IPS-18a (cell line): ENCODE data around the gene CBFA2T2.
"Not testable (repeated sequence)": the region's sequence is repeated elsewhere in the genome, so short reads cannot be mapped to it uniquely, and the experiment has no call there.

Source experiments
- H3K27ac ChIP-seq: one replicate; pipeline ENCODE4 v1.5.1; 2013; ENCODE audit warnings: low read length
- H3K27me3 ChIP-seq: one replicate; pipeline ENCODE4 v1.6.1; 2013; ENCODE audit warnings: mild to moderate bottlenecking, low read length; ENCODE audit not compliant: control insufficient read depth, insufficient read depth
- H3K36me3 ChIP-seq: one replicate; pipeline ENCODE4 v1.6.1; 2013; ENCODE audit warnings: low read depth, low read length; ENCODE audit not compliant: control insufficient read depth
- H3K4me1 ChIP-seq: one replicate; pipeline ENCODE4 v1.6.1; 2013; ENCODE audit warnings: low read depth, low read length; ENCODE audit not compliant: control insufficient read depth
- H3K4me3 ChIP-seq: one replicate; pipeline ENCODE4 v1.5.1; 2013; ENCODE audit warnings: low read length
- H3K9ac ChIP-seq: one replicate; pipeline ENCODE4 v1.6.1; 2013; ENCODE audit warnings: mild to moderate bottlenecking, low read length, moderate library complexity
- H3K9me3 ChIP-seq: one replicate; pipeline ENCODE4 v1.6.1; 2013; ENCODE audit warnings: low read depth, low read length; ENCODE audit not compliant: control insufficient read depth

The CBFA2T2 gene

GRCh38 chr20:33693741-33694638 lies 204.1 kb downstream of the CBFA2T2 start:
- no peak overlapping the region for H3K9ac ChIP-seq
- no peaks in the 10 kb centered on the region for H3K36me3 ChIP-seq
- peaks cover 15% of the 10 kb centered on the region for H3K4me1 ChIP-seq
- no peak overlapping the region for H3K4me3 ChIP-seq
- no peaks in the 10 kb centered on the region for H3K27me3 ChIP-seq
- no peaks in the 10 kb centered on the region for H3K9me3 ChIP-seq
- no peak overlapping the region for H3K27ac ChIP-seq

DNA sequence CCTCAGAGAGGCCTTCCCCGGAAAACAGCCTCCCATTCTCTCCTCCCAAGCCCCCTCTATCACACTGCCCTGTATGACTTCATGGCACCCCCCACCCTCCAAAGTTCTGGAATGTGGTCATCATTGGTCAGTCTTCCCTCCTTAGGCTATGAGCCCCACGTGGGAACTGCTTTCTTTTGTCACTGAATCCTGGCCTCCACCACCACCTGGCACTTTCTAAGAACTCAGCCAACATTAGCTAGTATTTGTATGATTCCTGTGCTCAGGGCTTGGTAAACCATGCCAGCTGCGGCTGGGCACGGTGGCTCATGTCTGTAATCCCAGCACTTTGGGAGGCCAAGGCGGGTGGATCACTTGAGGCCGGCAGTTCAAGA lies 204.7 kb downstream of the CBFA2T2 start:
- Histone ChIP-seq H3K36me3 (no peaks in the 10 kb centered on the region), H3K27me3 (no peaks in the 10 kb centered on the region), H3K9me3 (no peaks in the 10 kb centered on the region), H3K27ac (no peak overlapping the region), H3K4me1 (peaks cover 15% of the 10 kb centered on the region), H3K4me3 (no peak overlapping the region), H3K9ac (no peak overlapping the region)

GRCh38 chr20:33696448-33696847 lies 206.6 kb downstream of the CBFA2T2 start:
- Histone ChIP-seq H3K36me3 (no peaks in the 10 kb centered on the region), H3K4me1 (peaks cover 15% of the 10 kb centered on the region), H3K9me3 (no peaks in the 10 kb centered on the region), H3K27me3 (no peaks in the 10 kb centered on the region), H3K4me3 (no peak overlapping the region), H3K27ac (no peak overlapping the region), H3K9ac (no peak overlapping the region)

- no peak overlapping the region for H3K4me3 ChIP-seq
- H3K9me3 ChIP-seq: no peaks in the 10 kb centered on the region
- H3K9ac ChIP-seq: no peak overlapping the region
- H3K36me3 ChIP-seq: no peaks in the 10 kb centered on the region
- no peaks in the 10 kb centered on the region for H3K27me3 ChIP-seq
- H3K27ac ChIP-seq: no peak overlapping the region
- H3K4me1 ChIP-seq: peaks cover 15% of the 10 kb centered on the region
These were observed 207.2 kb downstream of the CBFA2T2 start for GRCh38 chr20:33697129-33697528.

DNA sequence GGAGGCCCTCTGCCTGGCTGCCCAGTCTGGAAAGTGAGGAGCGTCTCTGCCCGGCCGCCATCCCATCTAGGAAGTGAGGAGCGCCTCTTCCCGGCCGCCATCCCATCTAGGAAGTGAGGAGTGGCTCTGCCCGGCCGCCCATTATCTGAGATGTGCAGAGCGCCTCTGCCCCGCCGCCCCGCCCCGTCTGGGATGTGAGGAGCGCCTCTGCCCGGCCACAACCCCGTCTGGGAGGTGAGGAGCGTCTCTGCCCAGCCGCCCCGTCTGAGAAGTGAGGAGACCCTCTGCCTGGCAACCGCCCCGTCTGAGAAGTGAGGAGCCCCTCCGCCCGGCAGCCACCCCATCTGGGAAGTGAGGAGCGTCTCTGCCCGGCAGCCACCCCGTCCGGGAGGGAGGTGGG lies 209.1 kb downstream of the CBFA2T2 start:
- H3K27ac ChIP-seq, H3K4me1 ChIP-seq, H3K36me3 ChIP-seq: not testable (repeated sequence)

More for the DNA sequence above, 209.1 kb downstream of the CBFA2T2 start:
- not testable (repeated sequence) for H3K27me3 ChIP-seq, H3K9ac ChIP-seq, H3K4me3 ChIP-seq, H3K9me3 ChIP-seq
